Lung (tissue), 12 donors: ENCODE measurements around the gene GOLGA8B. TPM values are rescaled to one million over a fixed set of nuclear protein-coding genes. Genes with fewer than 3 reads are reported as not detected.
A peak's percentile ranks its signal among the peaks of the same experiment; 100 is the strongest.

ENCODE experiments used
- ATAC-seq: fragments of 200-7000 bp; cut with Tn5 transposase; one replicate; pipeline ENCODE4 v1.9.1; 2020; ENCODE audit warnings: moderate number of reproducible peaks; ENCODE audit not compliant: insufficient read depth, low FRiP score
- DNase-seq, 3 donors: peaks; one replicate each; pipeline ENCODE4 v3.0.0-alpha.2; 2013 to 2017
- H3K27ac ChIP-seq, 2 donors: one replicate each; pipeline ENCODE4 v1.5.1; 2013; ENCODE audit warnings: mild to moderate bottlenecking in 2 of 2, moderate library complexity in 2 of 2, control low read depth in 1 of 2, inconsistent platforms in 1 of 2, low read depth in 1 of 2, low read length in 1 of 2
- H3K27me3 ChIP-seq, 3 donors: one replicate each; pipeline ENCODE4 v1.5.1; 2013; ENCODE audit warnings: low read length in 2 of 3; ENCODE audit not compliant: control insufficient read depth in 3 of 3, insufficient read depth in 3 of 3
- H3K36me3 ChIP-seq, 4 donors: one replicate each; pipeline ENCODE4 v1.5.1; 2013; ENCODE audit warnings: low read length in 4 of 4, mild to moderate bottlenecking in 1 of 4, moderate library complexity in 1 of 4; ENCODE audit not compliant: control insufficient read depth in 4 of 4, insufficient read depth in 4 of 4
- H3K4me1 ChIP-seq, 5 donors: one replicate each; pipeline ENCODE4 v1.5.1; 2013; ENCODE audit warnings: low read length in 5 of 5, mild to moderate bottlenecking in 2 of 5, moderate library complexity in 1 of 5; ENCODE audit not compliant: control insufficient read depth in 5 of 5, insufficient read depth in 5 of 5
- H3K4me3 ChIP-seq: one replicate; pipeline ENCODE4 v1.5.1; 2013; ENCODE audit warnings: mild to moderate bottlenecking, control low read depth, moderate library complexity
- H3K9ac ChIP-seq, 2 donors: one replicate each; pipeline ENCODE4 v1.5.1; 2013; ENCODE audit warnings: low read length in 2 of 2, control low read depth in 1 of 2; ENCODE audit not compliant: insufficient read depth in 1 of 2
- H3K9me3 ChIP-seq, 4 donors: one replicate each; pipeline ENCODE4 v1.5.1; 2013; ENCODE audit warnings: low read length in 3 of 4, mild to moderate bottlenecking in 1 of 4, moderate library complexity in 1 of 4; ENCODE audit not compliant: control insufficient read depth in 4 of 4, insufficient read depth in 3 of 4
- WGBS, 2 donors: extraction: QIAGEN DNeasy Blood & Tissue Kit; methylation state at CpG; one replicate each; pipeline ENCODE4 v1.1.7; 2013; 5-methylcytosine and 5-hydroxymethylcytosine counted together
- polyA plus RNA-seq, 2 donors: library from polyadenylated mRNA; stranded (reverse); fragments of 200-250 nt; gene quantifications; one replicate each; pipeline ENCODE4 v1.2.1, GENCODE V29; 2013
- total RNA-seq, 2 donors: library from RNA; depleted of rRNA in 1 of 2; stranded (reverse); fragments of >200 nt in 1 of 2; gene quantifications; one replicate each; pipeline ENCODE4 v1.2.1, GENCODE V29; 2014 to 2021
- TF ChIP-seq, protein P1 (sequence below): IDR thresholded peaks from 2 replicates; pipeline ENCODE4 v1.5.1; 2012; ENCODE audit warnings: mild to moderate bottlenecking; ENCODE audit errors: control extremely low read depth, extremely low read depth
- donor health status: control.
- donor health status: control.
- donor health status: Bipolar disorder and iron deficiency.
- donor health status: healthy.
- donor health status: DM: yes; HTN: yes; CAD: no.

Gene GOLGA8B
- total and polyA plus RNA-seq, 4 donors = 5.9 to 92.3 (median 67.0) TPM

DNA sequence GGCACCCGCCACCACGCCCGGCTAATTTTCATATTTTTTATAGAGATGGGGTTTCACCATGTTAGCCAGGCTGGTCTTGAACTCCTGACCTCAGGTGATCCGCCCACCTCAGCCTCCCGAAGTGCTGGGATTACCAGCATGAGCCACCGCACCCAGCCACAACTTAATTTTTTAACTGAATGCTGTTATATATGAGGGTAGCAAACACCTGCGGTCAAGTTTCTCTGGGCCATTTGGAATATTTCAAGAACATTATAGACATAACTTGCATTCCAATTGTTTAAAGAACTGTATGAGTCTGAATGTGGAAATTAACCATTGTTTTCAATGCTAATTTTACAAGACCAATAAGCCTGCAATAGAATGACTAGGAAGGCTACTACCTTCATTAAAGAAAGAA is 35.7 kb upstream of the GOLGA8B start:
- TF ChIP-seq, protein P1, sequence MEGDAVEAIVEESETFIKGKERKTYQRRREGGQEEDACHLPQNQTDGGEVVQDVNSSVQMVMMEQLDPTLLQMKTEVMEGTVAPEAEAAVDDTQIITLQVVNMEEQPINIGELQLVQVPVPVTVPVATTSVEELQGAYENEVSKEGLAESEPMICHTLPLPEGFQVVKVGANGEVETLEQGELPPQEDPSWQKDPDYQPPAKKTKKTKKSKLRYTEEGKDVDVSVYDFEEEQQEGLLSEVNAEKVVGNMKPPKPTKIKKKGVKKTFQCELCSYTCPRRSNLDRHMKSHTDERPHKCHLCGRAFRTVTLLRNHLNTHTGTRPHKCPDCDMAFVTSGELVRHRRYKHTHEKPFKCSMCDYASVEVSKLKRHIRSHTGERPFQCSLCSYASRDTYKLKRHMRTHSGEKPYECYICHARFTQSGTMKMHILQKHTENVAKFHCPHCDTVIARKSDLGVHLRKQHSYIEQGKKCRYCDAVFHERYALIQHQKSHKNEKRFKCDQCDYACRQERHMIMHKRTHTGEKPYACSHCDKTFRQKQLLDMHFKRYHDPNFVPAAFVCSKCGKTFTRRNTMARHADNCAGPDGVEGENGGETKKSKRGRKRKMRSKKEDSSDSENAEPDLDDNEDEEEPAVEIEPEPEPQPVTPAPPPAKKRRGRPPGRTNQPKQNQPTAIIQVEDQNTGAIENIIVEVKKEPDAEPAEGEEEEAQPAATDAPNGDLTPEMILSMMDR = no peak
- no peak for DNase-seq
- H3K9me3 ChIP-seq = no peaks in the 10 kb centered on the region
- 90 to 94% methylated on average over 7 of the region's 7 CpGs for WGBS, 2 donors
- peaks cover 0 to 6% (median 5%) of the 10 kb centered on the region in 3 donors for H3K27me3 ChIP-seq
- H3K36me3 ChIP-seq = no peaks in the 10 kb centered on the region
- H3K4me3 ChIP-seq = no peak overlapping the region
- H3K9ac ChIP-seq = no peak overlapping the region
- ATAC-seq = no peak
- H3K27ac ChIP-seq = no peak overlapping the region
- peaks cover 0 to 5% (median 0%) of the 10 kb centered on the region in 5 donors for H3K4me1 ChIP-seq

DNA sequence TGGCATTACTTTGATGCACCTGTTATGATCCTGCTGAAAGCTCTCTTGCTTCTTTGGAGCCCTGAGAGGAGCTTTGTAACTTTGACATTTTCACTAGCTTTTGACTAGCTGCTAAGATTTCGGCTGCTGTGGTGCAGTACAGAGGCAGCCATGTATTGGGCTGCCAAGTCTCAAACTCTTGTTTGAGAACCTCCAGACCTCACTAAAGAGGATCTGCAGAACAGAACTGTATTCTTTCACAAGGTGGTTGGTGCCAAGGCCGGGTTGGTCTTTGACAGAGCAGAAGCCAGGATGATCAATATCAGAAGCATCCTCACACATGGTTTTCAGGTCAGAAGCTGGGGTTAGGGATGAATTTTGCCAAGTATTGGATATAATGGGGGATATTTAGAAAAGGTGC is 34.6 kb upstream of the GOLGA8B start:
- Histone ChIP-seq H3K4me3 (no peak overlapping the region), H3K27me3 (peaks cover 0 to 6% (median 5%) of the 10 kb centered on the region in 3 donors), H3K4me1 (peaks cover 0 to 5% (median 0%) of the 10 kb centered on the region in 5 donors), H3K9me3 (no peaks in the 10 kb centered on the region), H3K27ac (no peak overlapping the region), H3K36me3 (no peaks in the 10 kb centered on the region), H3K9ac (no peak overlapping the region)
- TF ChIP-seq, protein P1 = no peak
- ATAC-seq (no peak), DNase-seq (no peak)
- 81 to 94% methylated on average over 2 of the region's 2 CpGs for WGBS, 2 donors

DNA sequence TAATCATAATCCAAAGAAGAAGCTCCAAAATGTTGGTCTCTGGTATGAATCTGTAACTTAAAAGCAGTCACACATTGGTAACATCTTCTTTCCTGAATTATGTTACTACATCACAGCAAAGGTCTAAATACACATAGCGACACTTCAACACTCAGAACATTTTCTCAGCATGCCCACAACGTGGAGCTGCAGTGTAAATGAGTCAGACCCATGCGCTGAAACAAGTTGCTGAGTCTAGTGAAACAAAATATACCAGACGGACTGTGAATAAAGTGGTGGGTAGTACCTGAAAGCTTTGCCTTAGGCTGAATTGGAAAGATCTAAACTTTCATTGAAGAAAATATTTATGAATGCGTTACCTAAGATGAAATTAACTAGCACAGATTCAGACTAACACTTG is 33.2 kb upstream of the GOLGA8B start:
- Histone ChIP-seq H3K9me3 (no peaks in the 10 kb centered on the region), H3K4me3 (no peak overlapping the region), H3K27ac (no peak overlapping the region), H3K27me3 (peaks cover 0 to 6% (median 5%) of the 10 kb centered on the region in 3 donors), H3K9ac (no peak overlapping the region), H3K4me1 (peaks cover 0 to 5% (median 0%) of the 10 kb centered on the region in 5 donors), H3K36me3 (no peaks in the 10 kb centered on the region)
- TF ChIP-seq, protein P1 = no peak
- ATAC-seq = no peak
- DNase-seq = peak in 2 of 3 donors; percentile 25 to 50
- WGBS, 2 donors = 63 to 71% methylated on average over 5 of the region's 5 CpGs

DNA sequence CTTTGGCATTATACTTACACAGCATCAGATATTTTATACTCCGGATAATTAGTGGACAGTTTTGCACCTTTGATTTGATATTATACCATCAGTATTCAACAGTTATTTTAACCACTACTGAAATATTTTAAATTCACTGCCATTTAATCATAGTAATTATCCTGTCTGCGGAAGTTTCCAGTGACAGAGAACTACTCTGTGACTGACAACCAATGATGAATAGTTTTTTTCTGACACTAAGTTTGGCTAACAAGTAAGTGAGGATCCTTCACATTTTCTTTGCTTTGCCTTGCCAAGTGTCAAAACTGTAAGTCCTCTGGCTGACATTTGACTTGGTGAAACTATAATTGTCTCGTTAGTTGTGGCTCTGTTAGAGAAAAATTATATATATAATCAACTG is 30.5 kb upstream of the GOLGA8B start:
- Histone ChIP-seq H3K36me3 (no peaks in the 10 kb centered on the region), H3K9ac (no peak overlapping the region), H3K4me1 (peaks cover 0 to 5% (median 0%) of the 10 kb centered on the region in 5 donors), H3K9me3 (no peaks in the 10 kb centered on the region), H3K4me3 (no peak overlapping the region), H3K27ac (no peak overlapping the region), H3K27me3 (peaks cover 0 to 5% (median 2%) of the 10 kb centered on the region in 3 donors)
- no peak for ATAC-seq
- TF ChIP-seq, protein P1 = no peak
- DNase-seq = no peak
- WGBS, 2 donors = 89 to 92% methylated on average over 3 of the region's 3 CpGs
